ENCODE results near the gene DDX5.

GRCh38 chr17:64496786-64497564, 9.1 kb downstream of the DDX5 start, which contains the start of gene POLG2:
- TF ChIP-seq CTCF (IDR thresholded peaks at IDR 0.05) (peak; percentile 27 to 66 (median 56)), POLR2A (IDR thresholded peaks at IDR 0.05) (peak in 1 of 2 donors; percentile 59)

Data from Peyer's patch (tissue), 4 donors.